Neural progenitor cell (in vitro differentiated cells): ENCODE measurements around the gene GJA5. TPM values are rescaled to one million over a fixed set of nuclear protein-coding genes. Genes with fewer than 3 reads are reported as not detected.
A peak's percentile ranks its signal among the peaks of the same experiment; 100 is the strongest.

ENCODE experiments used
- DNase-seq: peaks from one replicate; pipeline ENCODE4 v3.0.0-alpha.2; 2016; ENCODE audit warnings: low spot score
- H2AFZ ChIP-seq: fragments of 200-600 bp; sonication (generic); replicated peaks from 2 replicates; pipeline ENCODE4 v1.6.1; 2016; ENCODE audit warnings: antibody characterized with exemption
- H3F3A ChIP-seq: fragments of 200-600 bp; sonication (generic); 2 replicates; pipeline ENCODE4 v1.6.1; 2016; ENCODE audit warnings: antibody characterized with exemption, low read depth
- H3K27ac ChIP-seq: fragments of 200-600 bp; sonication (generic); 2 replicates; pipeline ENCODE4 v1.5.1; 2016; ENCODE audit warnings: mild to moderate bottlenecking
- H3K27me3 ChIP-seq: fragments of 200-600 bp; sonication (generic); 2 replicates; pipeline ENCODE4 v1.6.1; 2016; ENCODE audit warnings: mild to moderate bottlenecking, moderate library complexity
- H3K36me3 ChIP-seq: fragments of 200-600 bp; sonication (generic); 2 replicates; pipeline ENCODE4 v1.5.1; 2016
- H3K4me1 ChIP-seq: fragments of 200-600 bp; sonication (generic); 2 replicates; pipeline ENCODE4 v1.6.1; 2016; ENCODE audit warnings: mixed run types
- H3K4me2 ChIP-seq: fragments of 200-600 bp; sonication (generic); 2 replicates; pipeline ENCODE4 v1.6.1; 2016
- H3K4me3 ChIP-seq: fragments of 200-600 bp; sonication (generic); 2 replicates; pipeline ENCODE4 v1.5.1; 2016
- H3K79me2 ChIP-seq: fragments of 200-600 bp; sonication (generic); 2 replicates; pipeline ENCODE4 v1.6.1; 2016; ENCODE audit warnings: low read depth
- H3K9ac ChIP-seq: fragments of 200-600 bp; sonication (generic); 2 replicates; pipeline ENCODE4 v1.6.1; 2016
- H3K9me3 ChIP-seq: fragments of 200-600 bp; sonication (generic); 2 replicates; pipeline ENCODE4 v1.5.1; 2016; ENCODE audit warnings: low read depth
- H4K20me1 ChIP-seq: fragments of 200-600 bp; sonication (generic); 2 replicates; pipeline ENCODE4 v1.6.1; 2016; ENCODE audit warnings: low read depth
- H3K27ac Mint-ChIP-seq: 3 replicates; pipeline ENCODE4 v1.8.0; 2021; ENCODE audit warnings: mixed read lengths
- H3K27me3 Mint-ChIP-seq: 2 replicates; pipeline ENCODE4 v1.8.0; 2022; ENCODE audit warnings: low read depth, mild to moderate bottlenecking, inconsistent platforms, moderate library complexity, mixed read lengths; ENCODE audit not compliant: insufficient read depth
- H3K36me3 Mint-ChIP-seq: 3 replicates; pipeline ENCODE4 v1.8.0; 2021; ENCODE audit warnings: mixed read lengths
- H3K4me1 Mint-ChIP-seq: 3 replicates; pipeline ENCODE4 v1.8.0; 2021; ENCODE audit warnings: mixed read lengths
- H3K4me3 Mint-ChIP-seq: 3 replicates; pipeline ENCODE4 v1.8.0; 2021; ENCODE audit warnings: mild to moderate bottlenecking, moderate library complexity, mixed read lengths
- H3K9me3 Mint-ChIP-seq: 3 replicates; pipeline ENCODE4 v1.8.0; 2020; ENCODE audit warnings: mixed read lengths
- EZH2 ChIP-seq: fragments of 200-600 bp; sonication (generic); IDR thresholded peaks from 2 replicates; pipeline ENCODE4 v1.6.1; 2017; ENCODE audit warnings: antibody characterized with exemption, mild to moderate bottlenecking, moderate library complexity
- EZH2phosphoT487 ChIP-seq: fragments of 200-600 bp; sonication (generic); IDR thresholded peaks from 2 replicates; pipeline ENCODE4 v1.6.1; 2017; ENCODE audit warnings: antibody characterized with exemption
- total RNA-seq: library from RNA; depleted of rRNA; stranded (reverse); fragments of >200 nt; gene quantifications from 2 replicates; pipeline ENCODE4 v1.2.3, GENCODE V29; 2015; ENCODE audit warnings: low replicate concordance
- TF ChIP-seq, protein P1 (sequence below): fragments of 200-600 bp; sonication (generic); IDR thresholded peaks from 2 replicates; pipeline ENCODE4 v1.5.1; 2017; ENCODE audit warnings: antibody characterized with exemption, mild to moderate bottlenecking

Gene GJA5
- total RNA-seq, 1 donor from 2014 or later = 0.11 TPM

- Histone ChIP-seq H2AFZ (no peak overlapping the region), H3K36me3 (no peaks in the 10 kb centered on the region), H3K9ac (no peak overlapping the region), H4K20me1 (no peaks in the 10 kb centered on the region), H3K9me3 (no peaks in the 10 kb centered on the region), H3K4me2 (no peak overlapping the region), H3K4me1 (no peaks in the 10 kb centered on the region), H3K79me2 (no peaks in the 10 kb centered on the region), H3K27me3 (no peaks in the 10 kb centered on the region), H3K4me3 (no peak overlapping the region), H3K27ac (no peak overlapping the region), H3F3A (no peaks in the 10 kb centered on the region)
- TF ChIP-seq EZH2phosphoT487 = no peak
- no peak for TF ChIP-seq EZH2
- TF ChIP-seq, protein P1, sequence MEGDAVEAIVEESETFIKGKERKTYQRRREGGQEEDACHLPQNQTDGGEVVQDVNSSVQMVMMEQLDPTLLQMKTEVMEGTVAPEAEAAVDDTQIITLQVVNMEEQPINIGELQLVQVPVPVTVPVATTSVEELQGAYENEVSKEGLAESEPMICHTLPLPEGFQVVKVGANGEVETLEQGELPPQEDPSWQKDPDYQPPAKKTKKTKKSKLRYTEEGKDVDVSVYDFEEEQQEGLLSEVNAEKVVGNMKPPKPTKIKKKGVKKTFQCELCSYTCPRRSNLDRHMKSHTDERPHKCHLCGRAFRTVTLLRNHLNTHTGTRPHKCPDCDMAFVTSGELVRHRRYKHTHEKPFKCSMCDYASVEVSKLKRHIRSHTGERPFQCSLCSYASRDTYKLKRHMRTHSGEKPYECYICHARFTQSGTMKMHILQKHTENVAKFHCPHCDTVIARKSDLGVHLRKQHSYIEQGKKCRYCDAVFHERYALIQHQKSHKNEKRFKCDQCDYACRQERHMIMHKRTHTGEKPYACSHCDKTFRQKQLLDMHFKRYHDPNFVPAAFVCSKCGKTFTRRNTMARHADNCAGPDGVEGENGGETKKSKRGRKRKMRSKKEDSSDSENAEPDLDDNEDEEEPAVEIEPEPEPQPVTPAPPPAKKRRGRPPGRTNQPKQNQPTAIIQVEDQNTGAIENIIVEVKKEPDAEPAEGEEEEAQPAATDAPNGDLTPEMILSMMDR = no peak
- Mint-ChIP-seq H3K27ac (no peak overlapping the region), H3K4me3 (no peak overlapping the region), H3K36me3 (no peaks in the 10 kb centered on the region), H3K9me3 (no peaks in the 10 kb centered on the region), H3K4me1 (peaks cover 14% of the 10 kb centered on the region), H3K27me3 (peaks cover 9% of the 10 kb centered on the region)
- no peak for DNase-seq
These were observed 4.1 kb downstream of the GJA5 start for GRCh38 chr1:147756341-147756740.

DNA sequence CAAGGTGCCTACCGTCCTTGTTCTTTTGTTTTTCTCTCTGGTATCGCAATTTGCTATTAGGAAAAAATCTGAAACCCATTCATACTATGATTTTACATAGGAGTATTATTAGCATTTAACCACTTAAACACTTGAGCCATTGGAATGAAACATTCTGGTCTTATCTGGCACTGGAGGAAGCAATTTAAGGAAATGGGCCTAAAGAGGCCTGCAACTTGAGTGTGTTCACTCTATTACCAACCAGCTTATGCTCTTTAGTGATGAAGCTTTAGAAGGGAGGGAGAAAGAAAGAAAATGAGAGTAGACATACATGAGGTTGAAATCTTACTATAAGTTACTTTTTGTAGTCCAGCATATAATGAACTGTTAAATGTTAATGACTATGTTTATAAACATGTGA lies 5.7 kb downstream of the GJA5 start:
- Mint-ChIP-seq H3K27ac (no peak overlapping the region), H3K4me3 (no peak overlapping the region), H3K36me3 (no peaks in the 10 kb centered on the region), H3K27me3 (peaks cover 7% of the 10 kb centered on the region), H3K9me3 (no peaks in the 10 kb centered on the region), H3K4me1 (peaks cover 14% of the 10 kb centered on the region)
- Histone ChIP-seq H3K79me2 (no peaks in the 10 kb centered on the region), H2AFZ (no peak overlapping the region), H4K20me1 (no peaks in the 10 kb centered on the region), H3K4me2 (no peak overlapping the region), H3K27ac (no peak overlapping the region), H3K27me3 (no peaks in the 10 kb centered on the region), H3K4me1 (no peaks in the 10 kb centered on the region), H3K9me3 (no peaks in the 10 kb centered on the region), H3F3A (no peaks in the 10 kb centered on the region), H3K9ac (no peak overlapping the region), H3K4me3 (no peak overlapping the region), H3K36me3 (no peaks in the 10 kb centered on the region)
- DNase-seq = no peak
- no peak for TF ChIP-seq EZH2phosphoT487
- no peak for TF ChIP-seq EZH2
- TF ChIP-seq, protein P1 = no peak

DNA sequence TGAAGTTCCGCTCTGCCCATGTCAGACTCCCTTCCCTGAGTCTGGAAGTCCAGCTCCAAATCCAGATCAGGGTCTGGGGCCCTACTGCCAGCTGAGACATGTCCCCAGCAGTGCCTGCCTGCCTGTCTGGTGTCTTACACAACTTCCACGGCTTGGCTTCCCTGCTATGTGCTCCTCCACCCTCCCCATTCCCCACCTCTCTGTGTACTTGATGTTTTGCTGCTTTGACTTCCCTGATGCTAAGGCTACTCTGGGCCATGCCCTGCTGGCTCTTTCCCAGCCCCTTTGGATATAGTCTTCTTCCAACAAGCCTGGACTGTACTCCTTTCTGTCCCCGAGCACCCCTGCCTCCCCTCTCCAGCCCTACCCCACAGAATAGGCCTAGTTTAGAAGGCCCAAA lies 7.3 kb downstream of the GJA5 start:
- TF ChIP-seq EZH2 (no peak), EZH2phosphoT487 (no peak)
- TF ChIP-seq, protein P1 = no peak
- H3K4me3 Mint-ChIP-seq = no peak overlapping the region

More for the DNA sequence above, 7.3 kb downstream of the GJA5 start:
- H3K27me3 ChIP-seq = no peaks in the 10 kb centered on the region
- Mint-ChIP-seq H3K27me3 (peaks cover 8% of the 10 kb centered on the region), H3K27ac (no peak overlapping the region), H3K36me3 (no peaks in the 10 kb centered on the region), H3K4me1 (peaks cover 15% of the 10 kb centered on the region), H3K9me3 (no peaks in the 10 kb centered on the region)
- no peak for DNase-seq
- no peaks in the 10 kb centered on the region for H3K36me3 ChIP-seq
- H3K9ac ChIP-seq = no peak overlapping the region
- no peaks in the 10 kb centered on the region for H3F3A ChIP-seq
- no peak overlapping the region for H3K4me2 ChIP-seq
- no peaks in the 10 kb centered on the region for H3K79me2 ChIP-seq
- no peaks in the 10 kb centered on the region for H3K9me3 ChIP-seq
- peak overlapping the region; percentile 9 for H2AFZ ChIP-seq
- H4K20me1 ChIP-seq = no peaks in the 10 kb centered on the region
- no peak overlapping the region for H3K27ac ChIP-seq
- H3K4me1 ChIP-seq = no peaks in the 10 kb centered on the region
- no peak overlapping the region for H3K4me3 ChIP-seq
